Hematopoietic multipotent progenitor cell treated with erythropoietin and hydrocortisone succinate and interleukin-3 and kit ligand, for 17 days (in vitro differentiated cells): Measurements from ENCODE around the gene CTSE.
"Not testable (repeated sequence)": the region's sequence is repeated elsewhere in the genome, so short reads cannot be mapped to it uniquely, and the experiment has no call there.

Source experiments
- DNase-seq: peaks from one replicate; pipeline ENCODE4 v3.0.0-alpha.2; 2015; ENCODE audit warnings: low spot score

Gene CTSE

DNA sequence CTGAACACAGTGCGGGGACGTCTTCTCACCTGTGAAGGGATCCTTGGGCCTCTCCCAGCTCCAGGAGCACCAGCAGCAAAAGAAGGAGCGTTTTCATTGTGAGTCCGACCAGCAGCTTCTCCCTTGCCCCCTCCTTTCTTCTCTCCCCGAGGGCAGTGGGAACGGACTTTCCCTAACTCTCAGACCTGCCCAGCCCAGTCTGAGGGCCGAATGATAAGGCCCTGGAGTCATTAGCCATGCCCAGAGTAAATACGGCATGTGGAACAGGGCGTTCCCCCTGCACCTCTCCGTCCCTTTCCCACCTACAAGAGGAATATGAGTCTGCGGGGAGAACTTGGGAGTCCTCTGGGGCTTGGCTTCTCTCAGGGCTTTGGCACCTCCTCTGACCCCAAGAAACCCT, at the start of gene CTSE:
TSS of gene CTSE (minus strand) at position 201 of the 400 bp plus-strand sequence. CDS start at position 97, 104 bp downstream.
- peak; percentile 49 for DNase-seq

DNA sequence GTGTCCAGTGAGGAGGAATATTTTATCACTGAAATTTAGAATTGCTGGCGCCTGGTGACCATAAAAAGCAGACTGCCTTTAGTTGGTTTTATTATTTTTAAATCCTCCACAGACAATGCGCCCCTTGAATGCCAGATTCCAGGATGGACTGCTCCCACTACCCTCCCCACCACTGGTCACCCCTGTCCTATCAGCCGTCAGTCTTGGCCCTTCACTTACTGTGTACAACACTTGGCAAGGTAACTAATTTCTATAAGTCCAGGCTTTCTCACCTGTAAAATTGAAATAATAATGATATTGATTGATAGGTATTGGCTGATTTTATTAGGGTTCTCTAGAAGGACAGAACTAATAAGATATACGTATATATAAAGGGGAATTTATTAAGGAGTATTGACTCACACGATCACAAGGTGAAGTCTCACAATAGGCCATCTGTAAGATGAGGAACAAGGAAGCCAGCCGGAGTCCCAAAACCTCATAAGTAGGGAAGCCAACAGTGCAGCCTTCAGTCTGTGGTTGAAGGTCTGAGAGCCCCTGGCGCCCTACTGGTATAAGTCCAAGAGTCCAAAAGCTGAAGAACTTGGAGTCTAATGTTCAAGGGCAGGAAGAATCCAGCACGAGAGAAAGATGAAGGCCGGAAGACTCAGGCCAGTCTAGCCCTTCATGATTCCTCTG, 47.1 kb upstream of the CTSE start:
- no peak for DNase-seq

DNA sequence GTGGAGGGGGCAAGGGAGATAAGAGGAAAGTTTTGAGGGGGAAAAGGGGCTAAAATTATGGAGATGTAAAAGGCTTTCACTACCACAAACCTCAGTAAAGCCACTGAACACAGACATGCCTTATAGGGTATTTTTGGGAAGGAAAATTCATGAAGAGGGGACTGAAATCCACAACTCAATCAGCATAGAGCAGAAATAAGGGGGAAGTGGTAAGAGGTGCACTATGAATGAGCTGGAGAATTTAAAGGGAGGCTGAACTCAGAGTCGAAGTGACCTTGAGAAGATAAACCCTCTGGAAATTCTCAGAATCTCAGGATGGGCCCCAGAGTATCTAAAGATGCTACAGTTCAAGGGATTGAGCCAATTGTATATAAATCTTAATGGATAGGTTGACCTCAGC, 44.6 kb upstream of the CTSE start:
- DNase-seq, result no peak

DNA sequence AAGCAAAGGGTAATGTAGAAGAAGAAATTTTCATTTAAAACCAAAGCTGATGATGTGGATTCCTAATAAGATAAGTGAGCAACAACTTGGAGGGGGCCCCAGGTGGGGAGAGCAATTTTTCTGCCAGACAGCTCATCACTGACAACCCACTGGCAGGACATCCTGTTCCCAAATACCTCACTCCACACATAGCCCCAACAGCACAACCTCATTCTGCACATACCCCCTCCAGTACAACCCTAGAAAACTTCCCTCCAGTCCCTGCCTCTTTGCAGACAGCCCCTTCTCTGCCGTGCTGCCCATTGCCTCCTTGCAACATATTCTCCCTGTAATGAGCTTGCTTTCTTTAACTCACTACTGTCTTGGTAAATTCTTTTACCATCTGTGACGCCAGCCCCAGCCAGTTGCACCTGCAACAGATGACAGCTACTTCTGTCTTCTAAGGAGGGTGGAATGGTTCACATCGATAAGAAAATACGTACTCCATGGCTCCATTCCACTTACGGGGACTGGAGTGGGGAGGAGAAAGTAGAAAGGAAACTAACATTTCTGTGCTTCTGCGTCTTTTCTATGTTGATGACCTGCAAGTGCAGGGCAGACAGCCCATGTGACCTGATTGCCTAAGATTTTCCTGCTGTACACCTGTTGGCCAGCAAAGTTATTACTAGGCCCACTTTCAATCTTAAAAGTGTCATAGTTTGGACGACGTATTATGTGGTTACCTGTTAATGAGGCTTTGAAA, 44.0 kb upstream of the CTSE start:
- DNase-seq, result no peak

DNA sequence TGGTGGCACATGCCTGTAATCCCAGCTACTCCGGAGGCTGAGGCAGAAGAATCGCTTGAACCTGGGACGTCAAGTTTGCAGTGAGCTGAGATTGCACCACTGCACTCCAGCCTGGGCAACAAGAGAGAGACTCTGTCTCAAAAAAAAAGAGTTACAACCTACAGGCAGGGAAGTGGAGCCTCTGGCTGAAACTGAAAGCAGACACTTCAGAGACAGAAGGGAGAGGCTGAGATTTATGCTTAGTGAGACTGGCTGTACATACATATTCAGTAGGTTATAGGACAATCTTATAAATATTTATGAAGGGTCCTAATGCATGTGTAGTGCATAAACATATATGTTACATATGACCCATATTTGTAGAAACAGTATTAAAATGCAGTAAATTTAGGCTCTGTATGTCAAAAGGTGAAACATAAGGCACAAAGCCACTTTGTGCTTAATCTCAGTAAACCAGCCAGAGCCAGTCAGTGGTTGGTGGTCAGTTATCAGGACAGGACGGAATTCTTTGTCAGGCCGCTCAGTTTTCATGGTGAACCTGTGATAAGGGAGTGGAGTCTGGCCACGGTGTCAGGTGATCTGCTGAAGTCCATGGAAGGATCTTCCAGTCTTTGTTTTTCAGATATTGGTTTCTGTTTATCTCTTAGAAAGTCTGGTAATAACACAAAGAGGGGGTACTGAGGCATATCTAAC, 42.9 kb upstream of the CTSE start:
- no peak for DNase-seq

DNA sequence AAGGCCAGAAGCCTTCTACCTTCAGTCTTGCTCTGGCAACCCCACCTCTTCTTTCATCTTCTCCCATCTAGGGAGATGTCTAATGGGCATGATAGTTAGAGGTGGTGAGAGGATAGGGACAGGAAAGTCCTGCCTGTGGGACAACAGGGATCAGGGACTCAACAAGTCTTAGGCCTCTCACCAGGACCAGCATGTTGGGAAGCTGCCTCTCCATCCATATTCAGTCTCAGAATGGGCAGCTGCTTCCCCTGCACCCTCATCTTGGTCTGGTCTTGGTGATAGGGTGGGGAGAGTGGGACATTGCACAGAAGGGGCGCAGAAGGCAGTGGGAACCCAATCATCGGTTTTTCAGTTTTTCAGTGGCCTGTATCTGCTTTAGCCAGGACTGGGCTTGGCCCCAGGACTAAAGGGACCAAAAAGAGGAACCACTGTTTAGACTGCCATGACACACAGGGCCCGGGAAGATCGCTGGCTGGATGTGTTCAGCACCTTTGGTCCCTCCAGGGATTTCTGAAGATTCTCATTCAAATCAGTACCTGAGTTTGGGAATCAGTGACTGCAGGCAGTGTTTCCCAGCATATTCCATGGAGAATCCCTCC, 42.0 kb upstream of the CTSE start:
- no peak for DNase-seq

DNA sequence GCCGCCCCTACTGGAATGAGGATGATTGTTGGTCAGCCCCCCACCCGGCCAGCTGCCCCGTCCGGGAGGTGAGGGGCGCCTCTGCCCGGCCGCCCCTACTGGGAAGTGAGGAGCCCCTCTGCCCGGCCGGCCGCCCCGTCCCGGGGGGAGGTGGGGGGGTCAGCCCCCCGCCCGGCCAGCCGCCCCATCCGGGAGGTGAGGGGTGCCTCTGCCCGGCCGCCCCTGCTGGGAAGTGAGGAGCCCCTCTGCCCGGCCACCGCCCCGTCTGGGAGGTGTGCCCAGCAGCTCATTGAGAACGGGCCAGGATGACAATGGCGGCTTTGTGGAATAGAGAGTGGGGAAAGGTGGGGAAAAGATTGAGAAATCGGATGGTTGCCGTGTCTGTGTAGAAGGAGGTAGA, 40.8 kb upstream of the CTSE start:
- DNase-seq, result not testable (repeated sequence)

DNA sequence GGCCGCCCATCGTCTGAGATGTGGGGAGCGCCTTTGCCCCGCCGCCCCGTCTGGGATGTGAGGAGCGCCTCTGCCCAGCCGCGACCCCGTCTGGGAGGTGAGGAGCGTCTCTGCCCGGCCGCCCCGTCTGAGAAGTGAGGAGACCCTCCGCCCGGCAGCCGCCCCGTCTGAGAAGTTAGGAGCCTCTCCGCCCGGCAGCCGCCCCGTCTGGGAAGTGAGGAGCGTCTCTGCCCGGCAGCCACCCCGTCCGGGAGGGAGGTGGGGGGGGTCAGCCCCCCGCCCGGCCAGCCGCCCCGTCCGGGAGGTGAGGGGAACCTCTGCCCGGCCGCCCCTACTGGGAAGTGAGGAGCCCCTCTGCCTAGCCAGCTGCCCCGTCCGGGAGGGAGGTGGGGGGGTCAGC, 40.3 kb upstream of the CTSE start:
- DNase-seq, result not testable (repeated sequence)

DNA sequence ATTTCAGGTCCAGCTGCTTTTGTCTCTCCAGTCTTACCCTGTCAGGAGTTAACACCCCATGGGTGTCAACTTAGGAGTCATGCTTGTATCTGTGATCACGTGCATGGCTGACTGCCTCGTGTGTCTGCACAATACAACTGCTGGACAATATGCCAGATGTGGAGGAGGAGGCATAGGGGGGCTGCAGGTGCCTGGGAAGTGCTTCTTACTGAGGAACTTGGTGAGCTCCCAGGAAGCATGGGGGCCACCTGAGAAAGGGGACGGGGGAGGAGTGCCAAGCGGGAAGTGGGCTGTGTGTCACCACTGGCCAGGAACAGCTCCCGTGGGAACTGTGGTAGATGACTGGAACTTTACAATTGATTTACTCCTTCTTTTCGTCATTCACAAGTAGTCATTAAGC, 38.8 kb upstream of the CTSE start:
- no peak for DNase-seq

DNA sequence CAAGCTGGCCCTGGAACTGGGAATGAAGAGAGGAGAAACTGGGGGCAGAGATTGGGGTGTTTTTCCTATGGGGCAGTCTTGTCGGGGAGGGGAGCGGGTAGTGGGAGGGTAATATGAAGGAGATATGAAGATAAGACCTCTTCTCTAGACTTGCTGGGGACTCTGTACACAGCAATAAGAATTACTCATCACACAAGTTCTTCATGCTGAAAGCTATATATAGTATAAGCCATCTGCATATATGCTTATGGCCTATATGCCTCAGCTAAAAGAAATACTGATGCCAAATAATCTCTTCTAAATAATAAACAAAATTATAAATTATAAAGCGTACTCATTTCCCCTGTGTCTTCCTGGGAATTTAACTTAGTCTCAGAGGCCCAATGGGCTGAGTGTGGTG, 37.1 kb upstream of the CTSE start:
- DNase-seq, result no peak

DNA sequence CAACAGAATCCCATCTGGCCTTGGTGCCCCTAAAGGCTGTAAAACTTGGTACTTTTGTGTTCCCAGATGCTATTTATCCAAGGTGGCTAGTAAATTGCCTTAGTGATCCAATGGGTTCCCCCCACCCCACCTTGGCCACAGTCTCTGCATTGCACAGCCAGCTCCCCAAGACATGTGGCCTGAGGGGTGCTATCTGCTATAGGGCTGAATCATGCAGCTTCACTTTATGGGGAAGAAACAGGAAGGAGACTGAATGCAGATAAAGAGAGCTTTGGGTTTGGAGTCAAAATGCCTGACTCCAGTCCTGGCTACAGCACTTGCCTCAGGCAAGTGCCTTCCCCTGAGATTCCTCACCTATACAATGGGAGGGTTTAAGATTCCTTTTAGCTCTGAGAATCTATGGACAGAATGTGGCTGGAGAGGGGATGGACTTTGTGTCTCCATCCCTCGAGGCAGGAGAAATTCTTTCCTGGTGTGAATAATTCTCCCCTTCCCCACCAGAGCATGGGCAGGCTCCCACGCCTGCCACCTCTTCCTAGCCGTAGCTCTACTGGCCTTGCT, 35.7 kb upstream of the CTSE start:
- no peak for DNase-seq

DNA sequence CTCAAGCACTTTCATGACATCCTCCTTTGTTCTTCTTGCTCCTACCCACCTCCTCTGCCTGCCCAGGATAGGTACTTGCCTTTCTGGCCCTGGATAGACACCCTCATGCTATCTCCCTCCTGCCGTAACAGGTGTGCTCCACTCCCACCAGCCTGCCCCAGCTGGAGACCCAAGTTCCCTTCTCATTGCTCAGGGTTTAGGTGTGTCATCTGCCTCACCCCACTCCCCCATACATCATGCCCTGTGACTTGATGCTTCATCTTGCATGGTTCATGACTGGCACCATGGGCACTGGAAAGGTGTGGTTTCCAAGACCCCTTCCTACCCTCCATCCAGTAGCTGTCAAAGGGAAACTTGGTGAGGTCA, 35.2 kb upstream of the CTSE start:
- DNase-seq, result no peak

DNA sequence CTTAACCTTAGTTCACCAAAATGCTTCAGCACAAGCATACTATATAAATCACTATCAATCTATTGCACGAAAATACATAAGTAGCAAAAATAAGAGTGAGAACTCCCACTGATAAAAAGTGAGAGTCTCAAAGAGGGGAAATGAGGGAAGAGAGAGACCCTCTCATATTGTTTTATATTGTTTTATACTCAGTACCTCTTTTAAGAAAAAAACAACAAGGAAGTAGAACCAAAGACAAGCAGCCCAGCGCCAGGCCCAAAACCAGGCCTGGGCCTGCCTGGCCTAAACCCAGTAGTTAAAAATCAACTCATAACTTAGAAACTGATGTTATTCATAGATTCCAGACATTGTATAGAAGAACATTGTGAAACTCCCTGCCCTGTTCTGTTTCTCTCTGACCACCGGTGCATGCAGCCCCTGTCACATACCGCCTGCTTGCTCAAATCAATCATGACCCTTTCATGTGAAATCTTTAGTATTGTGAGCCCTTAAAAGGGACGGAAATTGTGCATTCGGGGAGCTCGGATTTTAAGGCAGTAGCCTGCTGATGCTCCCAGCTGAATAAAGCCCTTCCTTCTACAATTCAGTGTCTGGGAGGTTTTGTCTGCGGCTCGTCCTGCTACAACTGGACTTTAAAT, 34.7 kb upstream of the CTSE start:
- DNase-seq, result not testable (repeated sequence)

DNA sequence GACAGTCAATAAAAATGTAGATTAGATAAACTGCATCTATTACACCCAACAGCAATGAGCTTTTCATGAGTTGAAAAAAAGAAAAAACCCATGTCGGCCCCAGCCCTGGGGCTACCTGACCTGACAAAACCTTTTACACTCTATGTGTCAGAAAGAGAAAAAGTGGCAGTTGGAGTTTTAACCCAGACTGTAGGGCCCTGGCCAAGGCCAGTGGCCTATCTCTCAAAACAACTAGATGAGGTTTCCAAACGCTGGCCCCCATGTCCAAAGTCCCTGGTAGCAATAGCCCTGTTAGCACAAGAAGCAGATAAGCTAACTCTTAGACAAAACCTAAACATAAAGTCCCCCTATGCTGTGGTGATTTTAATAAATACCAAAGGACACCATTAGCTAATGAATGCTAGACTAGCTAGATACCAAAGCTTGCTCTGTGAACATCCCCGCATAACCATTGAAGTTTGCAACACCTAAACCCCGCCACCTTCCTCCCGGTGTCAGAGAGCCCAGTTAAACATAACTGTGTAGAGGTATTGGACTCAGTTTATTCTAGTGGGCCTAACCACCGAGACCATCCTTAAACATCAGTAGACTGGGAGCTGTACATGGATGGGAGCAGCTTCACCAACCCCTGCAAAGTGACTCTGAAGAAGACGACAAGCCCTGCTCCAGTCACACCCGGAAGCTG, 32.1 kb upstream of the CTSE start:
- DNase-seq, result not testable (repeated sequence)

DNA sequence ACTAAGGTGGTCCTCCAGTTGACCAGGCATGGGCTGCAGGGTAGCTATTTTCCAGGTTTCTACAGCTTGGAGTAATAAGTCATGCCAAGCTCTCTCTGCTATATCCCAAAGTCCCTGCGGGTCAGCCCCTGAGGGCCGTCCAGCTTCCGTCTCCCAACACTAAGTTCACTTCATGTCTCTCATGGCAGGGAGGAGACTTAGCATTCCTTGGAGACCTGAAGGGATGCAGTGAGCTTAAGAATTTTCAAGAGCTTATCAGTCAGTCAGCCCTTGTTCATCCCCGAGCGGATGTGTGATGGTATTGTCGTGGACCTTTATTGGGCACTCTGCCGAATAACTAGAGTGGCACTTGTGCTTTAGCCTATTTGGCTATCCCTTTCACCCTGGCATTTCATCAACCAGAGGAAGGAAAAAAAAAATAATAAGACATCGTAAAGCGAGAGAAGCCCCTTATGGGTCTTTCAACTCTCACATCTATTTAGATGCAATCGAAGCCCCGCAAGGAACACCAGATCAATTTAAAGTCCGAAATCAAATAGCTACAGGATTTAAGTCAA, 31.5 kb upstream of the CTSE start:
- not testable (repeated sequence) for DNase-seq

DNA sequence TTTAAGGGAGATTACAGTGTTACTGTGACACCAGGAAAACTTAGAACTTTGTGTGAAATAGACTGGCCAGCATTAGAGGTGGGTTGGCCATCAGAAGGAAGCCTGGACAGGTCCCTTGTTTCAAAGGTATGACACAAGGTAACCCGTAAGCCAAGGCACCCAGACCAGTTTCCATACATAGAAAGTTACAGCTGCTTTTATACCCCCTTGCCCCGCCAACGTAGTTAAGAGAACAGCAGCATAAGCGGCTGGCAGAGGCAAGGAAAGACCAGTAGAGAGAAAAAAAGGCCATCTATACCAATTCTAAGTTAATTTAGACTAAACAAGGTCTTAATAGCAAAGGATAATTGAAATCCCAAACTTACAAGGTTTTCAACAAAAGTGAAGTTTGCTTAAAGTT, 29.9 kb upstream of the CTSE start:
- DNase-seq, result not testable (repeated sequence)

DNA sequence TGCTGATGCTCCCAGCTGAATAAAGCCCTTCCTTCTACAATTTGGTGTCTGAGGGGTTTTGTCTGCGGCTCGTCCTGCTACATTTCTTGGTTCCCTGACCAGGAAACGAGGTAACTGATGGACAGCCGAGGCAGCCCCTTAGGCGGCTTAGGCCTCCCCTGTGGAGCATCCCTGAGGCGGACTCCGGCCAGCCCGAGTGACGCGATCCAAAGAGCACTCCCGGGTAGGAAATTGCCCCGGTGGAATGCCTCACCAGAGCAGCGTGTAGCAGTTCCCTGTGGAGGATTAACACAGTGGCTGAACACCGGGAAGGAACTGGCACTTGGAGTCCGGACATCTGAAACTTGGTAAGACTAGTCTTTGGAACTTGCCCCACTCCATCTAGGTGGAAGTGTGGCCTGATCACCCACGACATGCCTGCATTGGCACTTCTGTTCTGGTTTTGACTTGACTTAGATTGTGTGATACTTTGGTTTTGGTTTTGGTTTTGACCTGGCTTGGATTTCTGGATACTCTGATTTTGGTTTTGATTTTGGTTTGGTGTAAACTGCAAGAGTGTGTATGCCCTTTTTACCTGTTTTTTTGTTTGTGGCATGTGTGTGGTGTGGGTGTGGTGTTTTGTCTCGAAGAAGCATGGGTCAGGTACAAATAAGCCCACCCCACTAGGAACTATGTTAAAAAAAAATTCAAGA, 29.4 kb upstream of the CTSE start, which contains the start of gene RHEX:
TSS of gene RHEX (plus strand) at position 255 of the 692 bp plus-strand sequence. CDS start 44,656 bp downstream, outside the sequence.
- not testable (repeated sequence) for DNase-seq

DNA sequence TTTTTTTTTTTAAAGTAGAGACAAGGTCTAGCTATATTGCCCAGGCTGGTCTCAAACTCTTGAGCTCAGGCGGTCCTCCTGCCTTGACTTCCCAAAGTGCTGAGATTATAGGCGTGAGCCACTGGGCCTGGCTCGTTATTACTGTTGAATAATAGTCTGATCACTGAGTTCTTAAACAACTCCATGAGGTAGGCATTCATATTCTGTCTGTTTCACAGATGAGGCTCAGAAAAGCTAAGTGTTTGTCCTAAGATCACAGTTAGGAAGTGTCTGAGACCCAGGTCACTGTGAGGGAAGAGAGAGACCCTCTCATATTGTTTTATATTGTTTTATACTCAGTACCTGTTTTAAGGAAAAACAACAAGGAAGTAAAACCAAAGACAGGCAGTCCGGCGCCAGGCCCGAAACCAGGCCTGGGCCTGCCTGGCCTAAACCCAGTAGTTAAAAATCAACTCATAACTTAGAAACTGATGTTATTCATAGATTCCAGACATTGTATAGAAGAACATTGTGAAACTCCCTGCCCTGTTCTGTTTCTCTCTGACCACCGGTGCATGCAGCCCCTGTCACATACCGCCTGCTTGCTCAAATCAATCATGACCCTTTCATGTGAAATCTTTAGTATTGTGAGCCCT, 28.7 kb upstream of the CTSE start:
- not testable (repeated sequence) for DNase-seq

DNA sequence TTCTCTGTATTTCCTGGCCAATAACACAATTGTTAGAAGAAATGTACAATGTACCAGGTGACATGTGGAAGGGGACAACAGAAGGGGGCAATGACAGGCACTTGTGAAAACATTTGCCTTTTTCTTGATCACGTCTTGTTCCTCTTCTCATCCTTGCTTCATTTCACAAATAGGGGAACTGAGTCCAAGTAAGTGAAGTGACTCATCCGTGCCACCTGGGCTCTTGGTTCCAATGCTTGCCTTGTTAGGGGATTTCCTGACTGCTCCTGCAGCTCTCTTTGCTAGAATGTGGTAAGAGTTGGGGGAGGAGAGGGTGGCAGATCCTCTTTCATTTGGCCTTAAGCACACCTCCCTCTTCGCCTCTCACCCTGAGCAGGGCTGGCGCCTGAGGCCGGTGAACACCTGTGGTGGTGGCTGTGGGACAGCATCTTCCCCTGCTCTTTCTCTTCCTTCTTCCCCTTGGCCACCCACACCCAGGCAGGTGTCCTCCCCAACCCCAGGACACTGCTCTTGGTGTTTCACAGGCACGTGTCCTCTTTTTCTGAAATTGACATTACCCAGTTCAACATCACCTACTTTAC, 27.1 kb upstream of the CTSE start:
- DNase-seq, result no peak
